Neural progenitor cell (in vitro differentiated cells): ENCODE data around the gene FANCC. TPM values are rescaled to one million over a fixed set of nuclear protein-coding genes. Genes with fewer than 3 reads are reported as not detected.
A peak's percentile ranks its signal among the peaks of the same experiment; 100 is the strongest.

Experiments used
- DNase-seq: peaks from one replicate; pipeline ENCODE4 v3.0.0-alpha.2; 2016; ENCODE audit warnings: low spot score
- H2AFZ ChIP-seq: fragments of 200-600 bp; sonication (generic); replicated peaks from 2 replicates; pipeline ENCODE4 v1.6.1; 2016; ENCODE audit warnings: antibody characterized with exemption
- H3F3A ChIP-seq: fragments of 200-600 bp; sonication (generic); 2 replicates; pipeline ENCODE4 v1.6.1; 2016; ENCODE audit warnings: antibody characterized with exemption, low read depth
- H3K27ac ChIP-seq: fragments of 200-600 bp; sonication (generic); 2 replicates; pipeline ENCODE4 v1.5.1; 2016; ENCODE audit warnings: mild to moderate bottlenecking
- H3K27me3 ChIP-seq: fragments of 200-600 bp; sonication (generic); 2 replicates; pipeline ENCODE4 v1.6.1; 2016; ENCODE audit warnings: mild to moderate bottlenecking, moderate library complexity
- H3K36me3 ChIP-seq: fragments of 200-600 bp; sonication (generic); 2 replicates; pipeline ENCODE4 v1.5.1; 2016
- H3K4me1 ChIP-seq: fragments of 200-600 bp; sonication (generic); 2 replicates; pipeline ENCODE4 v1.6.1; 2016; ENCODE audit warnings: mixed run types
- H3K4me2 ChIP-seq: fragments of 200-600 bp; sonication (generic); 2 replicates; pipeline ENCODE4 v1.6.1; 2016
- H3K4me3 ChIP-seq: fragments of 200-600 bp; sonication (generic); 2 replicates; pipeline ENCODE4 v1.5.1; 2016
- H3K79me2 ChIP-seq: fragments of 200-600 bp; sonication (generic); 2 replicates; pipeline ENCODE4 v1.6.1; 2016; ENCODE audit warnings: low read depth
- H3K9ac ChIP-seq: fragments of 200-600 bp; sonication (generic); 2 replicates; pipeline ENCODE4 v1.6.1; 2016
- H3K9me3 ChIP-seq: fragments of 200-600 bp; sonication (generic); 2 replicates; pipeline ENCODE4 v1.5.1; 2016; ENCODE audit warnings: low read depth
- H4K20me1 ChIP-seq: fragments of 200-600 bp; sonication (generic); 2 replicates; pipeline ENCODE4 v1.6.1; 2016; ENCODE audit warnings: low read depth
- H3K27ac Mint-ChIP-seq: 3 replicates; pipeline ENCODE4 v1.8.0; 2021; ENCODE audit warnings: mixed read lengths
- H3K27me3 Mint-ChIP-seq: 2 replicates; pipeline ENCODE4 v1.8.0; 2022; ENCODE audit warnings: low read depth, mild to moderate bottlenecking, inconsistent platforms, moderate library complexity, mixed read lengths; ENCODE audit not compliant: insufficient read depth
- H3K36me3 Mint-ChIP-seq: 3 replicates; pipeline ENCODE4 v1.8.0; 2021; ENCODE audit warnings: mixed read lengths
- H3K4me1 Mint-ChIP-seq: 3 replicates; pipeline ENCODE4 v1.8.0; 2021; ENCODE audit warnings: mixed read lengths
- H3K4me3 Mint-ChIP-seq: 3 replicates; pipeline ENCODE4 v1.8.0; 2021; ENCODE audit warnings: mild to moderate bottlenecking, moderate library complexity, mixed read lengths
- H3K9me3 Mint-ChIP-seq: 3 replicates; pipeline ENCODE4 v1.8.0; 2020; ENCODE audit warnings: mixed read lengths
- CTCF ChIP-seq: fragments of 200-600 bp; sonication (generic); IDR thresholded peaks from 2 replicates; pipeline ENCODE4 v1.5.1; 2017; ENCODE audit warnings: antibody characterized with exemption, mild to moderate bottlenecking
- EZH2 ChIP-seq: fragments of 200-600 bp; sonication (generic); IDR thresholded peaks from 2 replicates; pipeline ENCODE4 v1.6.1; 2017; ENCODE audit warnings: antibody characterized with exemption, mild to moderate bottlenecking, moderate library complexity
- EZH2phosphoT487 ChIP-seq: fragments of 200-600 bp; sonication (generic); IDR thresholded peaks from 2 replicates; pipeline ENCODE4 v1.6.1; 2017; ENCODE audit warnings: antibody characterized with exemption
- total RNA-seq: library from RNA; depleted of rRNA; stranded (reverse); fragments of >200 nt; gene quantifications from 2 replicates; pipeline ENCODE4 v1.2.3, GENCODE V29; 2015; ENCODE audit warnings: low replicate concordance

Gene FANCC
- total RNA-seq, 1 donor from 2014 or later = 49.6 TPM

DNA sequence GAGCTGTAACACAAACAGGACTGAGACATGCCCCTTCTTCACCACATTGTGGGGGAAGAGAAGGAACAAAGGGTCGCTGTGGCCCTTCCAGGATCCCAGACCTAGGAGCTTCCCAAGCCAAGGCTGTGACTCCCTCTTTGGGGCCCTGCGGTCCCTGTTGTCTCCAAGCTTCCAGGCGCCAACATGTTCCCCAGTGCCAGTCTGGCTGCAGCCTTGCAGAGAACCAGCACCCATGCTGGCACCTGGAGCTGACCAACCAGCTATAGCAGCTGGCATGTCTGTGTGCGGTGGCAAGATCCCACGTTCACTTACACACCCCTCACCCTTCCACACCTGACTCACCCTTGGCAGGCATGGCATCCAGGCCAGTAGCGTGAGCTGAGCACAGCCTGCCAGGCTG lies 20.7 kb upstream of the FANCC start:
- Mint-ChIP-seq H3K4me3 (no peak overlapping the region), H3K4me1 (peaks cover 14% of the 10 kb centered on the region)

DNA sequence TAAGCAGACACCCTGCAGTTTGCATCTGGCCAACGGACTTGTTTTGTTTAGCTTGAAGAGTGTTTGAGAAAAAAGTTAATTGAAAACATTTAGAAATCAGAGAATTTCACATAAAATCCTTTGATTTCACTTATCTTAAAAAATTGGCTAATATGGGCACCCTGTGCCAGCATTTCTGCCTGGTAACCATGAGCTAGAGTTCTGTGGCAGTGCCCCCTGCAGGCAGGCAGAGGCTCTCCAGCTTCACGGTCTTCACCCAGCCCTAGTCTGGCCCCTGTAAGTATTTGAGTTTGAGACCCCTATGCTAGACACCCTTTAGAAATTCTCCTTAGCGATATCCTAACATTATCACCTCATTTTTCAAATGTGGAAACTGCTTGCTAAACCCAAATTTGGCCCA lies 18.8 kb upstream of the FANCC start:
- H3K36me3 Mint-ChIP-seq = no peaks in the 10 kb centered on the region
- H3K27me3 ChIP-seq = no peaks in the 10 kb centered on the region
- H3K27ac Mint-ChIP-seq = no peak overlapping the region
- no peak overlapping the region for H3K4me2 ChIP-seq
- H3K79me2 ChIP-seq = no peaks in the 10 kb centered on the region
- no peak overlapping the region for H3K4me3 Mint-ChIP-seq
- no peaks in the 10 kb centered on the region for H3K9me3 ChIP-seq
- H3K27ac ChIP-seq = no peak overlapping the region
- peaks cover 10% of the 10 kb centered on the region for H3K27me3 Mint-ChIP-seq
- TF ChIP-seq EZH2phosphoT487 (no peak), EZH2 (no peak), CTCF (peak; percentile 67)
- H2AFZ ChIP-seq = no peak overlapping the region
- no peaks in the 10 kb centered on the region for H3K4me1 ChIP-seq
- H3K4me1 Mint-ChIP-seq = no peaks in the 10 kb centered on the region
- no peak overlapping the region for H3K4me3 ChIP-seq
- no peak for DNase-seq
- no peak overlapping the region for H3K9ac ChIP-seq
- peaks cover 8% of the 10 kb centered on the region for H3K9me3 Mint-ChIP-seq
- H4K20me1 ChIP-seq = no peaks in the 10 kb centered on the region
- no peaks in the 10 kb centered on the region for H3K36me3 ChIP-seq
- no peaks in the 10 kb centered on the region for H3F3A ChIP-seq

More for the DNA sequence above, 20.7 kb upstream of the FANCC start:
- Histone ChIP-seq H4K20me1 (no peaks in the 10 kb centered on the region), H3K9me3 (no peaks in the 10 kb centered on the region), H3F3A (peaks cover 4% of the 10 kb centered on the region), H3K27ac (no peak overlapping the region), H2AFZ (no peak overlapping the region), H3K27me3 (no peaks in the 10 kb centered on the region), H3K4me2 (no peak overlapping the region), H3K36me3 (no peaks in the 10 kb centered on the region), H3K4me3 (no peak overlapping the region), H3K9ac (no peak overlapping the region), H3K4me1 (peaks cover 12% of the 10 kb centered on the region), H3K79me2 (no peaks in the 10 kb centered on the region)
- DNase-seq = no peak
- TF ChIP-seq EZH2phosphoT487 (no peak), CTCF (no peak), EZH2 (no peak)
- Mint-ChIP-seq H3K27me3 (peaks cover 14% of the 10 kb centered on the region), H3K9me3 (peaks cover 8% of the 10 kb centered on the region), H3K27ac (no peak overlapping the region), H3K36me3 (no peaks in the 10 kb centered on the region)

- Histone ChIP-seq H3K4me2 (no peak overlapping the region), H3K27ac (no peak overlapping the region), H3K27me3 (no peaks in the 10 kb centered on the region), H2AFZ (no peak overlapping the region), H3K9me3 (peaks cover 8% of the 10 kb centered on the region), H3K36me3 (no peaks in the 10 kb centered on the region), H3F3A (no peaks in the 10 kb centered on the region), H3K4me1 (no peaks in the 10 kb centered on the region), H3K4me3 (no peak overlapping the region), H3K79me2 (no peaks in the 10 kb centered on the region), H3K9ac (no peak overlapping the region), H4K20me1 (no peaks in the 10 kb centered on the region)
- Mint-ChIP-seq H3K27me3 (peaks cover 10% of the 10 kb centered on the region), H3K9me3 (peaks cover 22% of the 10 kb centered on the region), H3K36me3 (no peaks in the 10 kb centered on the region), H3K27ac (no peak overlapping the region), H3K4me1 (no peaks in the 10 kb centered on the region), H3K4me3 (no peak overlapping the region)
- no peak for TF ChIP-seq EZH2phosphoT487
- DNase-seq = no peak
Measured at GRCh38 chr9:95333426-95333825, 15.9 kb upstream of the FANCC start.

- H4K20me1 ChIP-seq = no peaks in the 10 kb centered on the region
- Mint-ChIP-seq H3K4me3 (no peak overlapping the region), H3K4me1 (no peaks in the 10 kb centered on the region), H3K9me3 (peaks cover 24% of the 10 kb centered on the region), H3K27ac (no peak overlapping the region), H3K36me3 (no peaks in the 10 kb centered on the region), H3K27me3 (peaks cover 7% of the 10 kb centered on the region)
- no peaks in the 10 kb centered on the region for H3K36me3 ChIP-seq
- no peak overlapping the region for H3K4me3 ChIP-seq
- no peak for DNase-seq
- TF ChIP-seq EZH2phosphoT487 (no peak), CTCF (no peak), EZH2 (no peak)
- H3K27ac ChIP-seq = no peak overlapping the region
- H3K79me2 ChIP-seq = no peaks in the 10 kb centered on the region
- no peaks in the 10 kb centered on the region for H3K27me3 ChIP-seq
- no peak overlapping the region for H3K4me2 ChIP-seq
- no peak overlapping the region for H3K9ac ChIP-seq
- H3K9me3 ChIP-seq = peaks cover 13% of the 10 kb centered on the region
- no peaks in the 10 kb centered on the region for H3F3A ChIP-seq
- no peak overlapping the region for H2AFZ ChIP-seq
- no peaks in the 10 kb centered on the region for H3K4me1 ChIP-seq
Measured at GRCh38 chr9:95332860-95333259, 15.4 kb upstream of the FANCC start.
